A549 (cell line): ENCODE measurements around the gene ATF3.
A peak's percentile ranks its signal among the peaks of the same experiment; 100 is the strongest.

Experiments
- BCL3 ChIP-seq: fragments of >200 bp; sonication (Bioruptor Twin); formaldehyde crosslinking; IDR thresholded peaks from 3 replicates; pipeline ENCODE4 v1.6.1; 2016
- CTCF ChIP-seq: fragments of >200 bp; sonication (Bioruptor Twin); formaldehyde crosslinking; IDR thresholded peaks from 3 replicates; pipeline ENCODE4 v1.5.1; 2016
- EP300 ChIP-seq, 2 experiments: fragments of >200 bp; sonication (Bioruptor Twin); formaldehyde crosslinking; IDR thresholded peaks; 2 replicates in 1 of 2; 3 replicates in 1 of 2; pipeline ENCODE4 v1.6.1; 2016 to 2017
- FOSL2 ChIP-seq, 2 experiments: fragments of 450-650 bp in 1 of 2; fragments of >200 bp in 1 of 2; sonication (Bioruptor Twin) in 1 of 2; formaldehyde crosslinking; IDR thresholded peaks; 2 replicates each; pipeline versions ENCODE4 v1.5.0 to v1.6.1; 2016 to 2020; ENCODE audit warnings: mild to moderate bottlenecking in 1 of 2, moderate library complexity in 1 of 2
- HDAC2 ChIP-seq: fragments of 200-600 bp; sonication (generic); IDR thresholded peaks from 2 replicates; pipeline ENCODE4 v1.6.1; 2016
- HMGXB4 ChIP-seq: fragments of 250-450 bp; sonication (Bioruptor Pico); IDR thresholded peaks from 2 replicates; pipeline ENCODE4 v1.5.0; 2021; ENCODE audit warnings: mild to moderate bottlenecking, moderate library complexity, borderline replicate concordance
- KDM5A ChIP-seq: fragments of 200-600 bp; sonication (generic); IDR thresholded peaks from 2 replicates; pipeline ENCODE4 v1.6.1; 2016; ENCODE audit warnings: antibody characterized with exemption, mild to moderate bottlenecking
- MAFK ChIP-seq: fragments of 450-650 bp; IDR thresholded peaks from 2 replicates; pipeline ENCODE4 v1.6.1; 2014; ENCODE audit not compliant: partially characterized antibody
- MAX ChIP-seq: IDR thresholded peaks from 2 replicates; pipeline ENCODE4 v1.6.1; 2012
- POLR2A ChIP-seq: IDR thresholded peaks from 2 replicates; pipeline ENCODE4 v1.6.1; 2012; ENCODE audit warnings: mild to moderate bottlenecking, low read length
- POLR2AphosphoS2 ChIP-seq: conservative IDR thresholded peaks from 2 replicates; pipeline ENCODE4 v1.6.1; 2012; ENCODE audit warnings: low read length, improper control_type of control experiment, inconsistent platforms

GRCh38 chr1:212600980-212601379 is 7.6 kb upstream of the ATF3 start:
- TF ChIP-seq POLR2AphosphoS2 (no peak), KDM5A (no peak), HDAC2 (no peak), MAX (no peak), CTCF (no peak), MAFK (no peak), FOSL2 (IDR thresholded peaks at IDR 0.05) (no peak), FOSL2 (CRISPR knock-in tag; IDR thresholded peaks at IDR 0.05) (0 out of 2 replicates have a peak, but pooled peaks have one; percentile 17), HMGXB4 (CRISPR knock-in tag) (no peak), EP300 (IDR thresholded peaks at IDR 0.05) (no peak), POLR2A (no peak), BCL3 (no peak)
